GM19395 (cell line): ENCODE results near the gene EARS2.
A peak's percentile ranks its signal among the peaks of the same experiment; 100 is the strongest.
"Not testable (repeated sequence)": the region's sequence is repeated elsewhere in the genome, so short reads cannot be mapped to it uniquely, and the experiment has no call there.

ENCODE experiments used
- ATAC-seq: cut with Tn5 transposase; IDR thresholded peaks from one replicate; pipeline ENCODE4 v1.9.1; 2021; ENCODE audit warnings: mild to moderate bottlenecking, moderate library complexity; ENCODE audit not compliant: unreplicated experiment

EARS2 gene

GRCh38 chr16:23556881-23557778 is at the start of gene EARS2, which contains the start of gene UBFD1:
TSS of gene EARS2 (minus strand) at chr16:23557350. CDS start at chr16:23557343, 7 bp downstream.
TSS of gene UBFD1 (plus strand) at chr16:23557727. CDS start at chr16:23557743, 16 bp downstream.
- ATAC-seq: peak; percentile 93

- no peak for ATAC-seq
These were observed 40.0 kb upstream of the EARS2 start for GRCh38 chr16:23597003-23597756.

- ATAC-seq: peak; percentile 89
These were observed 39.0 kb upstream of the EARS2 start, which contains the start of gene NDUFAB1 for GRCh38 chr16:23595951-23596720. TSS of gene NDUFAB1 (minus strand) at chr16:23596316. CDS start at chr16:23596290, 26 bp downstream.

GRCh38 chr16:23595246-23595950 is 38.2 kb upstream of the EARS2 start:
- peak; percentile 3 for ATAC-seq

GRCh38 chr16:23594186-23594585 is 37.0 kb upstream of the EARS2 start:
- no peak for ATAC-seq

GRCh38 chr16:23590181-23590580 is 33.0 kb upstream of the EARS2 start:
- no peak for ATAC-seq

GRCh38 chr16:23587726-23588125 is 30.6 kb upstream of the EARS2 start:
- no peak for ATAC-seq

- ATAC-seq: no peak
These were observed 27.3 kb upstream of the EARS2 start for GRCh38 chr16:23584186-23585076.

- ATAC-seq: not testable (repeated sequence)
These were observed 26.1 kb upstream of the EARS2 start for GRCh38 chr16:23583271-23583670.

- no peak for ATAC-seq
These were observed 24.6 kb upstream of the EARS2 start for GRCh38 chr16:23581764-23582163.

- ATAC-seq: no peak
These were observed 23.2 kb upstream of the EARS2 start for GRCh38 chr16:23580391-23580790.

- ATAC-seq: no peak
These were observed 22.2 kb upstream of the EARS2 start for GRCh38 chr16:23579371-23579770.

- ATAC-seq: no peak
These were observed 21.1 kb upstream of the EARS2 start for GRCh38 chr16:23578101-23578830.

- no peak for ATAC-seq
These were observed 20.3 kb upstream of the EARS2 start for GRCh38 chr16:23577493-23577892.

GRCh38 chr16:23575834-23576233 is 18.7 kb upstream of the EARS2 start:
- ATAC-seq: no peak

- ATAC-seq: no peak
These were observed 16.7 kb upstream of the EARS2 start for GRCh38 chr16:23573817-23574216.

- ATAC-seq: no peak
These were observed 15.2 kb upstream of the EARS2 start for GRCh38 chr16:23572394-23572793.

- ATAC-seq: no peak
These were observed 14.7 kb upstream of the EARS2 start for GRCh38 chr16:23571895-23572294.
